Fibroblast of mammary gland (primary cell): ENCODE data around the gene CMPK1.

Experiments
- DNase-seq: peaks from one replicate; pipeline ENCODE4 v3.0.0-alpha.2; 2010; ENCODE audit warnings: low read depth
- H3K4me3 ChIP-seq: 2 replicates; pipeline ENCODE4 v1.5.1; 2011; ENCODE audit warnings: low read depth, mild to moderate bottlenecking, low read length, moderate library complexity; ENCODE audit not compliant: control insufficient read depth
- CTCF ChIP-seq: conservative IDR thresholded peaks from 2 replicates; pipeline ENCODE4 v1.5.1; 2011; ENCODE audit warnings: low read depth, low read length, inconsistent platforms; ENCODE audit not compliant: control insufficient read depth, insufficient read depth

Gene CMPK1

GRCh38 chr1:47401761-47402160, 68.2 kb downstream of the CMPK1 start:
- H3K4me3 ChIP-seq, result no peak overlapping the region
- TF ChIP-seq CTCF, result no peak
- DNase-seq, result no peak

- no peak for TF ChIP-seq CTCF
- H3K4me3 ChIP-seq, result no peak overlapping the region
- no peak for DNase-seq
These were observed 69.0 kb downstream of the CMPK1 start for GRCh38 chr1:47402591-47402990.

GRCh38 chr1:47403321-47403910, 69.8 kb downstream of the CMPK1 start:
- H3K4me3 ChIP-seq, result no peak overlapping the region
- no peak for TF ChIP-seq CTCF
- DNase-seq, result no peak

- no peak for TF ChIP-seq CTCF
- no peak overlapping the region for H3K4me3 ChIP-seq
- no peak for DNase-seq
These were observed 72.1 kb downstream of the CMPK1 start for GRCh38 chr1:47405697-47406096.

- no peak for DNase-seq
- no peak for TF ChIP-seq CTCF
- H3K4me3 ChIP-seq, result no peak overlapping the region
These were observed 73.4 kb downstream of the CMPK1 start for GRCh38 chr1:47406966-47407365.

GRCh38 chr1:47407481-47407880, 73.9 kb downstream of the CMPK1 start:
- no peak for TF ChIP-seq CTCF
- DNase-seq, result no peak
- H3K4me3 ChIP-seq, result no peak overlapping the region
